Transverse colon (tissue), 4 donors: ENCODE measurements around the gene KLHL41. TPM values are rescaled to one million over a fixed set of nuclear protein-coding genes. Genes with fewer than 3 reads are reported as not detected.

Source experiments
- DNase-seq: peaks from one replicate; pipeline ENCODE4 v3.0.0-alpha.2; 2019
- H3K27ac ChIP-seq, 4 donors: fragments of 200-600 bp; sonication (generic); 2 replicates each; pipeline ENCODE4 v1.5.1; 2016 to 2018; ENCODE audit warnings: inconsistent platforms in 4 of 4
- H3K27me3 ChIP-seq: fragments of 200-600 bp; sonication (generic); 2 replicates; pipeline ENCODE4 v1.5.1; 2017; ENCODE audit warnings: inconsistent platforms
- H3K36me3 ChIP-seq, 4 donors: fragments of 200-600 bp; sonication (generic); 2 replicates each; pipeline ENCODE4 v1.5.1; 2017 to 2019; ENCODE audit warnings: inconsistent platforms in 4 of 4
- H3K4me1 ChIP-seq, 4 donors: fragments of 200-600 bp; sonication (generic); 2 replicates each; pipeline ENCODE4 v1.5.1; 2017 to 2020; ENCODE audit warnings: inconsistent platforms in 4 of 4
- H3K4me3 ChIP-seq, 4 donors: fragments of 200-600 bp; sonication (generic); 1 replicate in 1 of 4; 2 replicates in 3 of 4; pipeline versions ENCODE4 v1.5.1 to v1.6.1; 2017 to 2019; ENCODE audit warnings: inconsistent platforms in 4 of 4
- H3K9me3 ChIP-seq, 2 donors: fragments of 200-600 bp; sonication (generic); 2 replicates each; pipeline ENCODE4 v1.5.1; 2017 to 2019; ENCODE audit warnings: inconsistent platforms in 2 of 2
- EP300 ChIP-seq: sonication (generic); formaldehyde crosslinking; IDR thresholded peaks from one replicate; pipeline ENCODE4 v1.6.1; 2017; ENCODE audit warnings: antibody characterized with exemption, low read depth
- POLR2A ChIP-seq: fragments of 450-650 bp; IDR thresholded peaks from one replicate; pipeline ENCODE4 v1.6.1; 2016; ENCODE audit warnings: antibody characterized with exemption, mild to moderate bottlenecking, moderate library complexity
- POLR2AphosphoS5 ChIP-seq, 3 donors: sonication (generic); formaldehyde crosslinking; IDR thresholded peaks; one replicate each; pipeline ENCODE4 v1.6.1; 2016; ENCODE audit warnings: antibody characterized with exemption in 3 of 3
- WGBS, 2 donors: methylation state at CpG; one replicate each; pipeline ENCODE4 v1.1.5; 2018; ENCODE audit warnings: low coverage in 1 of 2; 5-methylcytosine and 5-hydroxymethylcytosine counted together
- in situ Hi-C, 4 donors: fragments of 200-750 bp; cut with MboI; loops; one replicate each; pipeline versions ENCODE4 v1.15.0 to v1.15.1; 2017; ENCODE audit warnings: low sequenced_read_pairs in 3 of 4, low pct_ligation_motif_present in 1 of 4, low pct_unique_long_range_greater_than_20kb in 1 of 4
- intact Hi-C: fragments of 100-400 bp; cut with DNase I; formaldehyde crosslinking; loops from one replicate; pipeline ENCODE4 v1.15.1; 2023; ENCODE audit warnings: low total_unique reads
- total RNA-seq, 4 donors: library from RNA; depleted of rRNA; stranded (reverse); fragments of >200 nt; gene quantifications; one replicate each; pipeline ENCODE4 v1.1.0, GENCODE V29; 2016
- TF ChIP-seq, protein P1 (sequence below), 5 experiments: fragments of 200-600 bp in 3 of 5; fragments of 450-650 bp in 2 of 5; sonication (generic) in 3 of 5; IDR thresholded peaks; 1 replicate in 2 of 5; 2 replicates in 3 of 5; pipeline ENCODE4 v1.5.1; 2016 to 2017; ENCODE audit warnings: antibody characterized with exemption in 5 of 5, inconsistent platforms in 3 of 5, mild to moderate bottlenecking in 2 of 5, moderate library complexity in 1 of 5

Gene KLHL41
- total RNA-seq, 4 donors from 2014 or later: 1.1 to 3.4 TPM; not detected in 2

DNA sequence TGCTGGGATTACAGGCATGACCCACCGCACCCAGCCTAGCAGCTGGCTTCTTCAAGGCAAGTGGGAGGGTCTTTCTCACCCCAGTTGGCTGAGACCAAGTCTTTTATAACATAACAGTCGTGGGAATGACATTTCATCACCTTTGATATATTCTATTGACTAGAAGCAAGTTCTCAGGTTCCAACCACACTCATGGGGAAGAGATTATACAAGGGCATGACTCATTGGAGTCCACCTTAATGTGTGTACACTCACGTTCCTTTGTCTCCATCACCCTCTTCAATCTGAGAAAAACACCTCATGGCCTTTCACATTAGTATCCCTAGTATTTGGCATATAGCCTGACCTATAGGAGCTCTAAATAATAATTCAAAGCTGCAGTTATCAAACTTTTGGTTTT is 33.0 kb upstream of the KLHL41 start:
- H3K36me3 ChIP-seq: no peaks in the 10 kb centered on the region
- peaks cover 0 to 11% (median 6%) of the 10 kb centered on the region in 4 donors for H3K4me1 ChIP-seq
- no peak overlapping the region for H3K4me3 ChIP-seq
- intact Hi-C loops (no loop called here), in situ Hi-C loops (no loop called here)
- no peaks in the 10 kb centered on the region for H3K9me3 ChIP-seq
- no peaks in the 10 kb centered on the region for H3K27me3 ChIP-seq
- TF ChIP-seq POLR2AphosphoS5 (IDR thresholded peaks at IDR 0.05) (no peak), EP300 (no peak), POLR2A (no peak)
- TF ChIP-seq, protein P1, sequence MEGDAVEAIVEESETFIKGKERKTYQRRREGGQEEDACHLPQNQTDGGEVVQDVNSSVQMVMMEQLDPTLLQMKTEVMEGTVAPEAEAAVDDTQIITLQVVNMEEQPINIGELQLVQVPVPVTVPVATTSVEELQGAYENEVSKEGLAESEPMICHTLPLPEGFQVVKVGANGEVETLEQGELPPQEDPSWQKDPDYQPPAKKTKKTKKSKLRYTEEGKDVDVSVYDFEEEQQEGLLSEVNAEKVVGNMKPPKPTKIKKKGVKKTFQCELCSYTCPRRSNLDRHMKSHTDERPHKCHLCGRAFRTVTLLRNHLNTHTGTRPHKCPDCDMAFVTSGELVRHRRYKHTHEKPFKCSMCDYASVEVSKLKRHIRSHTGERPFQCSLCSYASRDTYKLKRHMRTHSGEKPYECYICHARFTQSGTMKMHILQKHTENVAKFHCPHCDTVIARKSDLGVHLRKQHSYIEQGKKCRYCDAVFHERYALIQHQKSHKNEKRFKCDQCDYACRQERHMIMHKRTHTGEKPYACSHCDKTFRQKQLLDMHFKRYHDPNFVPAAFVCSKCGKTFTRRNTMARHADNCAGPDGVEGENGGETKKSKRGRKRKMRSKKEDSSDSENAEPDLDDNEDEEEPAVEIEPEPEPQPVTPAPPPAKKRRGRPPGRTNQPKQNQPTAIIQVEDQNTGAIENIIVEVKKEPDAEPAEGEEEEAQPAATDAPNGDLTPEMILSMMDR (IDR thresholded peaks at IDR 0.05): no peak
- no peak for DNase-seq
- H3K27ac ChIP-seq: no peak overlapping the region
- 64 to 78% methylated on average over 1 to 3 of the region's 3 CpGs for WGBS, 2 donors

DNA sequence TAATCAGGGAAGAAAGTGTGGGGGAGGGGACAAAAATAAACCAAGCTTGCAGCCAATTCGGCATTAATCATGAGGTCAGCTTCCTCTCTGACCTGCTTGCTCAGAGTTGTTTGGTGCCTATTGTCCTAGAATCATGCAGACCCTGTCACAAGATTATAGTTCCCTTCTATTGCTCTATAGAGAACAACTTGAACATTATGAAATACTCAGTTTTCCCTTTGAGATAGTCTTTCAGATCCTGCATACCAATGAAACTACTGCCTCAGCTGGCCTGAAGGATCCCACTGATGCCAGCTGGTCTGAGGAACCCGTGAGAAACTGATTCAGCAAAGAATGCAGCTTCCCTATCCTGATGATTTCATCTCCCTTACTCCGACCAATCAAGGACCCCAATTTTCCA is 31.2 kb upstream of the KLHL41 start:
- H3K36me3 ChIP-seq: no peaks in the 10 kb centered on the region
- in situ Hi-C loops (no loop called here), intact Hi-C loops (no loop called here)
- TF ChIP-seq POLR2AphosphoS5 (IDR thresholded peaks at IDR 0.05) (no peak), EP300 (no peak), POLR2A (no peak)
- TF ChIP-seq, protein P1 (IDR thresholded peaks at IDR 0.05): no peak
- H3K4me3 ChIP-seq: no peak overlapping the region
- peaks cover 0 to 11% (median 6%) of the 10 kb centered on the region in 4 donors for H3K4me1 ChIP-seq
- WGBS, 2 donors: 67 to 73% methylated on average over 3 of the region's 3 CpGs
- H3K27me3 ChIP-seq: no peaks in the 10 kb centered on the region
- H3K27ac ChIP-seq: peak overlapping the region in 3 of 4 donors; percentile 60 to 82 (median 80)
- no peaks in the 10 kb centered on the region for H3K9me3 ChIP-seq
- DNase-seq: peak; percentile 13

DNA sequence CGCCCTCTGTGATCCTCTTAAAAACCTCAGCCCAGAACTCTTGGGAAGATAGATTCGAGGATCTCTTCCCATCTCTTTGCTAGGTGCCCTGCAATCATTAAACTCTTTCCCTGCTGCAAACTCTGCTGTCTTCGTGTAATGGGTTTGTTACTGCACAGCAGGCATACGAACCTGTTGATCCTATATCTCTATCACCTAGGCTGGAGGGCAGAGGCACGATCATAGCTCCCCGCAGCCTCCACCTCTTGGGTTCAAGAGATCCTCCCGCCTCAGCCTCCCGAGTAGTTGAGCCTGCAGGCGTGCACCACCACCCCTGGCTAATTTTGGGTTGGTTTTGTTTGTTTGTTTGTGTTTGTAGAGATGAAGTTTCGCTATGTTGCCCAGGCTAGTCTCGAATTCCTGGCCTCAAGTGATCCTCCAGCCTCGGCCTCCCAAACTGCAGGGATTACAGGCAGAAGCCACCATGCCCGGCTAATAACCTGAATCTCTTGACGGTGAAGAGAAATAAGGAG is 30.7 kb upstream of the KLHL41 start:
- Histone ChIP-seq H3K36me3 (no peaks in the 10 kb centered on the region), H3K27ac (peak overlapping the region; percentile 60 to 82 (median 72)), H3K27me3 (no peaks in the 10 kb centered on the region), H3K4me1 (peaks cover 0 to 11% (median 6%) of the 10 kb centered on the region in 4 donors), H3K4me3 (peak overlapping the region; percentile 45 to 69 (median 61)), H3K9me3 (no peaks in the 10 kb centered on the region)
- WGBS, 2 donors: 62 to 69% methylated on average over 2 to 14 of the region's 14 CpGs
- DNase-seq: no peak
- in situ Hi-C loops (no loop called here), intact Hi-C loops (no loop called here)
- TF ChIP-seq, protein P1 (IDR thresholded peaks at IDR 0.05): no peak
- no peak for TF ChIP-seq EP300
- no peak for TF ChIP-seq POLR2AphosphoS5 (IDR thresholded peaks at IDR 0.05)
- TF ChIP-seq POLR2A: no peak

DNA sequence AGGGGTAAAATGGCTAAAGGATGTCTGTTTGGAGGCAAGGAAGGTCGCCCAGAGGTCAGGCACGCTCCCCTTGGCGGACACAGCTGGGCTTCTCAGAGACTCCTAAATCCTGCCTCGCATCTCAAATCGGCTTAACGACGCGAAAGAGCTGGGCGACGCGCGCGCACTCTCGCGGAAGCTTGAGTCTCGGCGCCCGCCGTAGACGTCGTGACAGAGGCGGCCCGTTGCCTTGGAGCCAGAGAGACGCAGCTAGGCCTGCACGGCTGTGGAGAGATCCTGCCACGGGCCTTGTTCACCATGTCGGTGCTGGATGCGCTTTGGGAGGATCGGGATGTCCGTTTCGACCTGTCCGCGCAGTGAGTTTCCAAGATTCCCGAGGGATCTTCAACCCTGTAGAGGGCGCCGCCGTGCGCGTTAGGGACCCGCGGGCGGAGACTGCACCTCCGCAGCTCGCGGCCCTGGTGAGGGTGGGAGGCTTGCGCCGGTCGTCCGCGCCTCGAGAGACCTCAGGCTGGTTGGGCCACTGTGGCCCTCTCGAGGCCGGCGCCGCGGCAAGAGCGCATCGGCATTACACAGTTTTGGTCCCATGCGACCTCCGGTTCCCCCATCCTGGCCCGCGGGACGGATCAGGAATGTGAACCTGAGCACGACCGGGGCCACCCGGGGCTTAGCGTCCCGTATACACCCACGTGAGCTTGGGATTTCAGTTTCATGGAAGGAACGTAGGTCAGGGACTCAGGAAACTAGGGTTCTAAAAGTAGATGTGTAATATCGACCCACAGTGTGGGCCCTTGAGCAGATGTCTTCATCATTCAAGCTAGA is 30.0 kb upstream of the KLHL41 start, which contains the start of gene BBS5:
TSS of gene BBS5 (plus strand) at position 238 of the 822 bp plus-strand sequence. CDS start at position 298, 60 bp downstream.
- no peaks in the 10 kb centered on the region for H3K36me3 ChIP-seq
- in situ Hi-C loops: no loop called here
- TF ChIP-seq, protein P1 (IDR thresholded peaks at IDR 0.05): peak in 4 of 5 experiments; percentile 19 to 45 (median 30)
- peak in 1 of 3 donors; percentile 36 for TF ChIP-seq POLR2AphosphoS5 (IDR thresholded peaks at IDR 0.05)
- no peak for TF ChIP-seq POLR2A
- peak within 1 kb of the TSS; percentile 60 to 82 (median 72) for H3K27ac ChIP-seq
- H3K4me1 ChIP-seq: peaks cover 0 to 11% (median 6%) of the 10 kb centered on the region in 4 donors
- intact Hi-C loops: no loop called here
- peak; percentile 78 for DNase-seq
- no peaks in the 10 kb centered on the region for H3K9me3 ChIP-seq
- peak within 1 kb of the TSS; percentile 45 to 69 (median 61) for H3K4me3 ChIP-seq
- WGBS, 2 donors: 0% methylated on average over 34 of the region's 71 CpGs; no CpG with 5 or more reads in 1 of the 2 donors
- H3K27me3 ChIP-seq: no peaks in the 10 kb centered on the region
